Dermis microvascular lymphatic vessel endothelial cell (primary cell): ENCODE results near the gene ZNRF1. TPM values are rescaled to one million over a fixed set of nuclear protein-coding genes. Genes with fewer than 3 reads are reported as not detected.

Experiments
- DNase-seq, 2 donors: peaks; one replicate each; pipeline versions ENCODE4 v3.0.0 to v3.0.0-alpha.2; 2010; ENCODE audit warnings: low read depth in 2 of 2
- total RNA-seq: library from RNA; depleted of rRNA; stranded (reverse); fragments of >200 nt; gene quantifications from 2 replicates; pipeline ENCODE4 v1.2.1, GENCODE V29; 2014

Gene ZNRF1
- total RNA-seq, 1 donor from 2014 or later: 9.2 TPM

DNA sequence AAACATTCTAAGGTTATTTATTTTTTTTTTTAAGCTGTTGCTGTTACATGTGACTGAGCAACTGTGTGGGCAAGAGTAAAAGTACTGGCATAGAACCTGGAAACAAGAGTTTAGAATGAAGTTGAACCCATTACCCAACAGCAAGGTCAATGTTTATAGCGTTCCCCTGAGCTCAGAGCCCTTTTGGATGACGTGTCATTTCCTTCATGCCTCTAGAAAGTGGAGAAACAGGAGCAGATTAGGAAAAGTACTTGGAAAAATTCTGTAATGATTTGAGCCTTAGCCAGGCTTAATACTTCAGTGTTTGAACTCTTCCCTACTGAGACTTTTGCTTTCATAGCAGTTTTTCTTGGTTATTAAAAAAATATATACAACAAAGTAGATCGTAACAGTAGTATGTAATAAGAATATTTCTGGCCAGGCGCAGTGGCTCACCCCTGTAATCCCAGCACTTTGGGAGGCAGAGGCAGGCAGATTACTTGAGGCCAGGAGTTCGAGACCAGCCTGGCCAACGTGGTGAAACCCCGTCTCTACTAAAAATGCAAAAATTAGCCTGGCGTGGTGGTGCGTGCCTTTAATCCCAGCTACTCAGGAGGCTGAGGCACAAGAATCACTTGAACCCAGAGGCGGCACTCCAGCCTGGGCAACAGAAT is 27.5 kb downstream of the ZNRF1 start:
- DNase-seq: peak; percentile 95 to 97

DNA sequence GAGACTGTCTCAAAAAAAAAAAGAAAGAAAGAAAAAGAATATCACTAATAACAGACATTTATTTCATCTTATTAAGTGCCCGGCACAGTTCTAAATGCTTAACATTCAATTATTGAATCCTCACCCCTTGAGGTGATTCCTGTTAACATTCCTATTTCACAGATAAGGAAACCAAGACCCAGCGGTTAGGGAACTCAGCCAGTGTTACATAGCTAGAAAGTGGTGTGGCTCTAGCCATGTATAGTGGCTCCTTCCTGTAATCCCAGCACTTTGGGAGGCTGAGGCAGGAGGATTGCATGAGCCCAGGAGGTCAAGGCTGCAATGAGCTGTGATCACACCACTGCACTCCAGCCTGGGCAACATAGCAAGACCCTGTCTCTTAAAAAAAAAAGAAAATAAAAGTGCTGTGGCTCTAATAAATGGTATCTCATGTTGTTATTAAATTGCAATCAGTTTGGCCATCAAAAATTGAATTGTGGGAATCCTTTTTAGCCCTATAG is 28.1 kb downstream of the ZNRF1 start:
- DNase-seq: no peak

DNA sequence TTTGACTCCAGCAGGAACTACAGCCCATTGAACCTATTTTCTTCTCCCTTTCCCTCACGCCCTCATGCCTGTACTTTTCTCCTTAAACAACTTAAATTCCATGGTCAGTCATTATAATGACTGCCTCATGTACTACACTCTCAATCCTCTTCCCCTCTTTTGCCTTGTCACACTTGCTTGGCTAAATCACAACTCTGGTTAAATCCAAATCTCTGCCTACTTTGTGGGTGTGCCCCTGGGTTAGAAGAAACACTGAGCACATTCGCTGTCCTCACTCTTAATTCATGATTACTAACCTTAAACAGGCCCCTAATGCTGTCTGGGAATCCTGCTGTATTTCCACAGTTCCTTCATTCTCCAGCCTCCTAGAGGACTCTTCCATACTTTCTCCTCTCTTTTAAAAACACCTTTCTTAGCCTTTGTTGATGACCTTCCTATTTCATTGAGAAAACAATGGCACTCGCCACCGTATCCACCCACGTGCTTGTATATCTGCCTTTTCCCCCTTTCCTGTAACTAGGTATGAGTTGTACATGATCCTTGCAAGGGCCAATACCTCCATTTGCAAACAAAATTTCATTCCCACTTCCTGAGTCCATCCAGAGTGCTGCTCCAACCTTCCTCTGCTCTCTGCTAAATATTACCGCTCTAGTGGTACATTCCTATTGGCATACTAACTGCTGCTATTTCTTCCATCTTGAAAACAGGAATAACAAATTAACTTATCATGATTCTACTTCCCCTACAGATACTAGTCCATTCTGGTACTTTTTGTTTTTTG is 28.9 kb downstream of the ZNRF1 start:
- DNase-seq: peak in 1 of 2 donors; percentile 22

DNA sequence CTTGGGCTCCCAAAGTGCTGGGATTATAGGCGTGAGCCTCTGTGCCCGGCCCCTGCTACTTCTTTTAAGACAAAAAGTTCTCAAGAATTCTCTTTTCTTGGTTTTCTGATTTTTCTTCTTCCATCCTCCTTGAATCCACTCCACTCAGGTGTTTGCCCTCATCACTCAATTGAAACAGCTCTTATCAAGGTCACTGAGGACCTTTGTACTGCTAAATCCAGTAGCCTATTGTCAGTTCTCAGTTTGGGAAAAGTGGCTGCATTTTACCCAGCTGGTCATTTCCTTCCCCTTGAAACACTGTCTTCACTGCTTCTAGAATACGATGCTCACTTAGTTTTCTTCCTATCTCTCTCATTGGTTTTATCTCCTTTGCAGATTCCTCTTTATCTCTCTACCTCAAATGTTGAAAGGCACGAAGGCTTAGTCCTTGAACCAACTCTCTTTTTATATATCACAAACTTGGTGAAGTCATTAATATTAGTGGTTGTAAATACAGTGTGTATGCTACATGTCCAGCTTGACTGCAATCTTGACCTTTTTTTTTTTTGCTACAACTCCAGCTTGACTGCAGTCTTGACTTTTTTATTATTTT is 29.8 kb downstream of the ZNRF1 start:
- no peak for DNase-seq

DNA sequence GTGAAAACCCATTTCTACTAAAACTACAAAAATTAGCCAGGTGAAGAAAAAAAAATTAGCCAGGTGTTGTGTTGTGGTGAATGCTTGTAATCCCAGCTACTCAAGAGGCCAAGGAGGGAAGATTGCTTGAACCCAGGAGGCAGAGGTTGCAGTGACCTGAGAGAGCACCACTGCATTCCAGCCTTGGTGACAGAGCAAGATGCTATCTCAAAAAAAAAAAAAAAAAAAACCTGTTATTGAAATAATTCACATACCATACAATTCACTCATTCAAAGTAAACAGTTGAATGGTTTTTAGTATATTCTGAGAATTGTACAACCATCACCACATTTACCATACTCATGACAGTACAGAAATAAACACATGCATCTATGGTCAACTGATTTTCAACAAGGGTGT is 31.0 kb downstream of the ZNRF1 start:
- peak in 1 of 2 donors; percentile 14 for DNase-seq

DNA sequence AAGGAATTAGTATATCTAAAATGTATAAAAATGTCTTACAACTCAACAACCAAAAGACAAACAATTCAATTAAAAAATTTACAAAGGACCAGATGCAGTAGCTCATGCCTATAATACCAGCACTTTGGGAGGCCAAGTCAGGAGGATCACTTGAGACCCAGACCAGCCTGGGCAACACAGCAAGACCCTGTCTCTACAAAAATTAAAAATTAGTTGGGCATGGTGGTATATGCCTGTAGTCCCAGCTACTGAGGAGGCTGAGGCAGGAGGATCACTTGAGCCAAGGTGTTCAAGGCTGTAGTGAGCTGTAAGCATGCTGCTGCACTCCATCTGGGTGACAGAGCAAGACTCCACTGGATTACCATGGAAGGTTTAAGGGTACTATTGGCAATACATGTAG is 33.8 kb downstream of the ZNRF1 start:
- no peak for DNase-seq

DNA sequence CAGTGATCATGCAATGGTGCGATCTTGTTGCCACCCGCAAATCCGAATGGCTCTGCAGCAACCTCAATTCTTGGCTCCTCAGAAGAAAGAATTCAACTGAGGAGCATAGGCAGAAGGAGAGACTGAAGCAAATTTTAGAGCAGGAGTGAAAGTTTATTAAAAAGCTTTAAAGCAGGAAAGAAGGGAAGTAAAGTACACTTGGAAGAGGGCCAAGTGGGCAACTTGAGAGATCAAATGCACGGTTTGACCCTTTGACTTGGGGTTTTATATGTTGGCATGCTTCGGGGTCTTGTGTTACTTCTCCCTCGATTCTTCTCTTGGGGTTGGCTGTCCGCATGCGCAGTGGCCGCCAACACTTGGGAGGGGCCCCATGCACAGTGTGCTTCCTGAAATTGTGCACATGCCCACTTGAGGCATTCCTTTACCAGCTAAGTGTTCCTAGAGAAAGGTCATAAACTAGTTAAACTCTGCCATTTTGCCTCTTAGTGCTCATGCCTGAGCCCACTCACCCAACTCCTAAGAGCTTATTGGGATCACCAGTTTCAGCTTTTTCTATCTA is 36.7 kb downstream of the ZNRF1 start:
- no peak for DNase-seq

DNA sequence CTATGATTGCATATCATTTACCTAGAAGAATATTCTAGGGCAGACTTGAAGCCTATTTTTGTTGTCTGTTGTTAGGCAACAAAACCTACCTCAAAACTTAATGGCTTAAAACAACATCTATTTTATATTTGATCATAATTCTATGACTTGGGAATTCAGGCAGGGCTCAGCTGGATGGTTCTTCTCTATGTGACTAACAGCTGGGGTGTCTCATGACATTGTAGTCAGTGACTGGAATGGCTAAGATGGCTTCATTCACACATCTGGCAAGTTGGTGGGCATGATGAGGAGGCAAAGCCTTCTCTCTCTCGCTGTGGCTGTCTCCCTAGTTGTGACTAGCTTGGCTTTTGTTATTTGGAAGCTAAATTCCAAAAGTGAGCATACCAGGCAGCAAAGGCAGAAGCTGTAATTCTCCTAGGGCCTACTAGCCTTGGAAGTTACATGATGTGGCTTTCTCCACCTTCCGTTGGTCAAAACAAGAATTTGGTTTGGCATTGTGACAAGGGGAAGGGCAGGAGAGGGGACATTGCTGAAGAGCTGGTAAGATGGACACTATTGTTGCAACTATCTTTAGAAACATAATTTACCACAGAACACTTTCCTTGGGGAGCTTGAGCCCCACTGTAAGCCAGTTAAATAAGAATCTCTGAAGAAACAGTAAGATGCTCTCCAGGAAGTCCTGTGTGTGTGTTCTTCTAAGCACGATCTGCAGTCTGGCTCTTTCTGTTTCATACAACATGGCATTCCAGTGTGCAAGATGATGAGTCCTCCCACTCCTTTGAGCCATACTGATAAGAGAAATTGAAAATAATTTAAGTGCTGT is 39.4 kb downstream of the ZNRF1 start:
- DNase-seq: no peak

DNA sequence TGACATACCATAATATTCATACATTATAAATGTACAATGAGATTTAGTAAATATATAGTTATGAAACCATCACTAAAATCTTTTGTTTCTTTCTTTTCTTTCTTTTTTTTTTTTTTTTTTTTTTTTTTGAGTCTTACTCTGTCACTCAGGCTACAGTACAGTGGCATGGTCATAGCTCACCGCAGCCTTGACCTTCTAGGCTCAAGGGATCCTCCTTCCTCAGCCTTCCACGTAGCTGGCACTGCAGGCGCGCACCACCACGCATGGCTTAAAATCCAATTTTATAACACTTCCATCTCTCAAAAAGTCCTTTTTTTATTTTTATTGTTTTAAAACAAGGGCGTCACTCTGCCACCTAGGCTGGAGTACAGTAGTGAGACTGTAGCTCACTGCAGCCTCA is 41.1 kb downstream of the ZNRF1 start:
- no peak for DNase-seq

DNA sequence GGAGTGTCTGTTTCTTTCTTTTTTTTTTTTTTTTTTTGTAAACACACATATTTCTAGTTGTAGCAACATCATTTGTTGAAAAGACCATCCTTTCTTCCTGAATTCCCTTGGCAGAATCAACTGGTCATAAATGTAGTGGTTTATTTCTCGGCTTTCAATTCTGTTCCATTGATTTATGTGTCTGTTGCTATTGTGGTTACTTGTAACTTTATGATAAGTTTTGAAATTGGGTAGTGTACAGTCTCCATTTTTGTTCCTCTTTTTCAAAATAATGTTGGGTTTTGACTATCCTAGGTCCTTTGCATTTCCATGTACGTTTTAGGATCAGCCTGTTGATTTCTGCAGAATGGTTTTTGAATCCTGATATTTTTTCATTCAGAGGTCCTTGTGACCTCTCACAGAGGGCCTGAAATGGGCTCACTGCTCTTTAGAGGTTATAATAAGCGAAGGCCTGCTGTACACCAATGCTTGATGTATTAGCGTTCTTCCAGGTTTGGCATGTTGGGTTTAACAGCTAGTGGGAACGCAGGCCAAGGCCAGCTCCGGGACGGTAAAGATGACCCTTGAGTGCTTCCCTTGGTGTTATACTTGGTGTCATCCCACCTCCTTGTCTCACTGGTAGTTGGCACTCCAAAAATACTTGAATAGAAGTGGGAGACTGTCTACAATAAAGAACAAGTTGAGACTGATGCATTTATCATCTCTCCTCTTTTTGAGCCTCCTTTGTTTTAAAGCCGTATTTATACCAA is 43.8 kb downstream of the ZNRF1 start:
- DNase-seq: no peak

DNA sequence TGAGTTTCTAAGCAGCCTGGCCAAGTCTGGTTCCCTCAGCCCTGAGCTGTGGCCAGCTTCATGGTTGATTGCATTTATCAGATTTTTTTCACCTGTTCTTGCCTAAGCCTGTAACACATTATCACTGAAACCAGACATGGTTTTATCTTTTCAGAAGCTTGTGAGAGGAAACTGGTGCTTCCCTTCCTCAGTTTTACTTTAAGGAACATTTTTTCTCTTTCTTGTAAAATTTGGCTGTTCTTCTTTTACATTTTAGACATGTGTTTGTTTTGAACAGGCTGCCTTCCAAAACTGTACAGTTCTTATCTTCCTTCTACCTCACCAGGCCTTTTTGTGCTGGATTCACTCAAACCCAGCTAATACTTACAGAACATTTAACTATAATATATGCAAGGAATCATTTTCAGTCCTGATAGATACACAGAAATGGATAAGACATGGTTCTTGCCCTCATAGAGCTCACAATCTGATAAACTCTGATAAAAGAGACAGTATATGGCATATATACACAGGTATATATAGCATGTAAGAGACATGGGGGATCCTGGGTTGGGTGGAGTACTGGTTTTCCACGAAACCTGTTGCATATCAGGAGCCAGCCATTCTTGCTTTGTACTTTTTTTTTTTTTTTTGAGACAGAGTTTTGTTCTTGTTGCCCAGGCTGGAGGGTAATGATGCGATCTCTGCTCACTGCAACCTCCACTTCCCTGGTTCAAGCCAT is 44.5 kb downstream of the ZNRF1 start:
- DNase-seq: peak in 1 of 2 donors; percentile 31

DNA sequence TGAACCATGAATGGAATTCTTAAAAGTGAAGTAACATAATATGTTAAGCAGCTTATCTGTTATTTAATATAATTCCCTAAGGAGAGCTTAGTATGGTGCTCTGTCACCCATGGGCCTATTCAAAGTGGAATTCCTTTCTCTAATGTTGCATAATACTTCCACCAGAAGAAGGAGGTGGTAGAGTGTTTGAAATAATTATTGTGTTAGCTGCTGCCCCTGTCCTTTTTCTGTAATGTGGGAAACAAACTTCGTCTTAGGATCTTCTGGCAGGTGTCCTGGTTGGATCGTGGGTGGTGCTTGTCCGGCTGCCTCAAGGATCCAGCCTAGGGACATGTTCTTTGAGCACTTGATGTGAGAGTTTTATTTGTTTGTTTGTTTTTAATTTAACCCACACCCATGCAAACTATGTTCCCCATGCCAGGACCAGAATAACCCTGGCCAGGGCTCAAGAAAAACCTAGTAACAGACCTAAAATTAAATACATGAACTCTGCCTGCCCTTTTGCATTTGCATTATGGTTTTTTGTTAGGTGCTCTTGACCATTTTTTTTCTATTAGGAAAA is 46.1 kb downstream of the ZNRF1 start:
- no peak for DNase-seq

DNA sequence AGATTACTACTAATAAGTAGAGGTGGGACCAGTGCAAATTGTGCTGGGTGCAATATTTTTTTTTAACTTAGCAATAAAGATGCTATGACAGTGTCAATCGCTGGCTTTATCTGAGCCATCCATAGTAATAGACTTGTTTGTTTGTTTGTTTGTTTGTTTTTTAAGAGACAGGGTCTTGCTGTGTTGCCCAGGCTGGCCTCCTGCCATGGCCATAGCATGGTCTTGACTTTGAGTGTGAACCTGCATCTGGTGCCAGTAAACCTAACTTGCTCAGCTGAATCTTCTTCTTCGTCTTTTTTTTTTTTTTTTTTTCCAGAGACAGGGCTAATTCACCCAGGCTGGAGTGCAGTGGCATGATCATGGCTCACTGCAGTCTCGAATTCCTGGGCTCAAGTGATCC is 46.6 kb downstream of the ZNRF1 start:
- DNase-seq: no peak

DNA sequence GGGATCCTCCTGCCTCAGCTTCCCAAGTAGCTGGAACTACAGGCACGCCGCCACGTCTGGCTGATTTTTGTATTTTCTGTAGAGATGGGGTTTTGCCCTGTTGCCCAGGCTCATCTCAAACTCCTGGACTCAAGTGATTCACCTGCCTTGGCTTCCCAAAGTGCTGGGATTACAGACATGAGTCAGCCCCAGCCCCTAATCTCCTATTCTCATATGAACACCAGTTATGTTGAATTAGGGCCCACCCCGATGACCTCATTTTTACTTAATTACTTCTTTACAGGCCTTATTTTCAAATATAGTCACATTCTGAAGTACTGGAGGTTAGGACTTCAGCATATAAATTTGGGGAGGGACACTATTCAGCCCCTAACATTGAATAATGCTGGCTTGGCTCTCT is 49.2 kb downstream of the ZNRF1 start:
- DNase-seq: peak in 1 of 2 donors; percentile 29

DNA sequence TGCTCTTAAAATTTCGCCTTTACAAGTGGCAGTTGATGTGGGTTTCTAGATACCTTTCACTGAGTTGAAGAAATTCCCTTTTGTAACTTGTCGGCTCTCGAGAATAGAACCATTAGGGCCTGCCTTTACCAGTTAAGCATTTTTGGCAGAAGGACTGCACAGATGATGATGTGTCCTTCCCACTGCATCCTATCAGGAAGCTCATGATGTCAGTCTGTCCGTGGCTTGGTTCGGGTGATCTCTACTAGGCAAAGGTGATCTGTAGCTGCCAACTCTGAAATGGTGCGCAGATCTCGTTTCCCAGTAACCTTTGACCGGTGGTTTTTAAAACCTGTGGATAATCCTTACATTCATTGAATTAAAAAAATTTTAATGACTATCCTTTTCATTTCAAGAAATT is 49.7 kb downstream of the ZNRF1 start:
- DNase-seq: peak; percentile 72 to 79

DNA sequence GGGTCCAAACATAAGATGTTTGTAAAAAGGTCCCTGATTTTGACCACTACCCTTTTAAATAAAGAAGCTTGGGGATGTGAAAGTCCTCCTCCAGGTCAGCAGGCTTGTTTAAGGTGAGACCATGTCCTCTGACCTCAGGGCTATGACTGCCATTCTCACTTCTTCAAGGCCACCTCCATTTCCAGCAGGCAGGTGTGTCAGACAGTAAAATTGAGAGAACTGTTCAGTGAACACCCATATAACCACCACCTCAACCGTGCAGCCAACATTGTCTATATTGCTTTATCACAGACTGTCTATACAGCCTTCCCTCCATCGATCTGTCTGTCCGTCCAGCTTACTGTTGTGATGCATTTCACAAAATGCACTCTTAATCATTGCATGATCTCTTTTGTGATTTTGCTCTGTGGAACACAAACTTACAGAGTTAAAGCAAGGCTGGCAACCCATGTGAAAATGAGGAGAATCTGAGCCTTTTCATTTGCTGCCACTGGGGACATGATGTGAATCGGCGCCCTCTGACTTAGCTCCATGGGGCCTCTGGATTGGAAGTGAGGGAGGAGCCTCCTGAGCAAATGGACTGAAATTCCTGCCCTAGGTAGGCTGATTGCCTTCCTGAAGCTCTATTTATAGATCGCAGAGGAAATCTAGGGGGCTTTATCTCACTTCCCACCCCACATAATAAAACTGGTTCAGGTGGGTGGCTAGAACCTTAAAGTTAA is 53.8 kb downstream of the ZNRF1 start:
- DNase-seq: no peak

DNA sequence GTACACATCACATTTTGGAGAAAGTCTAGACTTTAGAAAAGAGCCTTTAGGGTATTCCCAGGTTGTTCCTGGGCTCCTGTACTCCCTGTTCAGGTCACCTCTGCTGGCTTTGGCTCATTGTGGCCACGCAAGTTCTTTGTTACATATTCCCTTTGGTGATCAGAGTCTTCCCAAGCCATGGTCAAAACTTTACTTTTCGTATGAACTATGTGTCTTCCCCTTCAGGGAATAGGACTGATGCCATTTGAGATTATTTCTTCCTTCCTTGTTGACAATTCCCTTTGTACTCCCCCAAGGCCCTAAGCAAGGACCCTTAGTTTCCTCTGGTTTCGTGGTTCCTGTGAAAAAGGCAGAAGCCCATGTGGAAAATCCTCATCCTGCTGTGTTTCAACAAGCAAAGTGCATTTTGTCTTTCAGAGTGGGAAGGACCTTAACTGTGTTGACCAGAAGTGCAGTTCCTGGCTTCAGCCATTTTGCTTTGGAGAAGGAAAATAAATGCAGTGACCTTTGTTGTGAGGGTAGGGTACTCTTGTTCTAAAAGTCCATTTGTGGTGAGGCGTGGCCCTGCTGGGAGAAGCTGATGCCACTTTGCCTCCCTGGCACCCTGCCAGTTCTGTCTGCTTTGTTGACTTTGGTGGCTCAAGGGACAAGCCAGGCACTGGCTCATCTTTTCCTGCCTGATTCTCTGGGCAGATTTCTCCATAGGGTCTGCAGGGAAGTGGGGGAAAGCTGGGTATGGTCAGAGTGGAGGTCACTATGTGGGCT is 55.1 kb downstream of the ZNRF1 start:
- DNase-seq: peak in 1 of 2 donors; percentile 38

DNA sequence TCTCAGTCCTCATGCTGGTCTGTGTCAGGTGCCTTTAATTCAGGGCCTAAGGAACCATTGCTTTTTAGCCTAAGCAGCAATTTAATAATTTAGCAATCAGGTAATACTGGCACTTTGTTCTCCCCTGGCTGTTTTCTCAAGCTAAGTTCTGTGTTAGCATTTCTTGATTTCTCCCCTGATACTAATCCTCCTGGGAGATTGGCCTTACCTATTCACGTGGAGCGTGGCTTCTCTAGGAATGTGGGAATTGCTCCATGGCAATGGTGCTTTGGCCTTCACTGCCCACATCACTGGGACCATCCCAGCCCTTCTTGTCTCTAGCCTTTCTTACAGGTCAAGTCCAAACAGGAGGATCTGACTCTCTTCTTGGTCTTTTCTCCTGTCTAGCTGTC is 55.7 kb downstream of the ZNRF1 start:
- DNase-seq: no peak
